ENCODE data around the gene ZNF599. TPM values are rescaled to one million over a fixed set of nuclear protein-coding genes. Genes with fewer than 3 reads are reported as not detected.

ZNF599 gene
- polyA plus RNA-seq (2013): 3.0 and 3.2 TPM in 2 replicates

DNA sequence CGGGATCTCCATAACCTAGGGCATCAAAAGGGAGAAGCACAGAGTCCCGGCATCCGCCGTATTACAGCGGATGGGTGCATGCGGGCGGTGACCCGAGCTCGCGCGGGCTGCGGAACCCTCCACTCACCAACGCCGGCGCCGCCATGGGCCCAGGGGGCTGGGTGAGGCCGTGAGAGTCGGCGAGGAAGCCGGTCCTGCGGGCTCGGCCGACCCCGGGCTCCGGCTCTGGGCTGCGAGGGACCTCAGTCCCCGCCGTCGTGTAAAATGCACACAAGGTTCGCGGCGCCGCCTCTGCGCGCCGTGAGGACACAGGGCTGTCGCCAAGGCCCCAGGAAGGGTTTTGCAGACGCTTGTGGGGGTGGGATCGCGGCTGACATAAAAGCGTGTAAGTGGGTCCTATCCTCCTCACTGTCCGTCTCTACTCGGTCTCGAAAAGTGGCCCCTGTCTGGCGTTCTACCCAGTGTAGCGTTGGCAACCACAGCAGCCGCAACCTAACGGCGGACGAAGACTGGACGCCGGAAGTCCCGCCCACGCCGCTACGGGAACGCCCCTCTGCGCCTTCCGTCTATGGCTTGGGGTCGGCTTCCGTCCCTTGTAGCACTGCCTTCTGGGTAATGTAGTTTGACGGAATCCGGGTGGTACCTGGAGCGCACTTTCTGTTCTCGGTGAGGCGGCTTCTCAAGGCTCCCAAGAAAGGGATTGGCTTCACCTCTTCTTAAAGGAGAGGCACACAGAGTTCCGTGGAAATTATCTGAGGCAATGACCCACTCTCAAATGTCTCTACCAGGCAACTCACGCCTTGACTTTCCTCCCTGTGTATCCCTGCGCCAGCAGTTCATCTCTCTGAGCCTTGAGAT is at the start of gene ZNF599:
ZNF599 (minus strand) TSS at position 519 of the 858 bp plus-strand sequence; CDS start at position 145, 374 bp downstream.
- Histone ChIP-seq H3K4me2 (ENCODE audit: low read length) (peak within 1 kb of the TSS; percentile 60), H3K4ac (ENCODE audit: low read depth, low read length) (peak within 1 kb of the TSS; percentile 16), H2AK5ac (ENCODE audit: low read length) (no peak within 1 kb of the TSS), H3K79me1 (ENCODE audit: low read length) (no peaks in the 10 kb centered on the region), H3K4me3 (ENCODE audit: low read depth, low read length) (peak within 1 kb of the TSS; percentile 85), H3K36me3 (ENCODE audit: control insufficient read depth in 1 of 2, insufficient read depth in 2 of 2, low read length in 2 of 2) (peaks cover 4 to 13% of the 10 kb centered on the region in 2 experiments), H3K9ac (ENCODE audit: low read length) (peak within 1 kb of the TSS; percentile 83), H2BK12ac (ENCODE audit: low read length) (no peak within 1 kb of the TSS), H3K18ac (ENCODE audit: low read length) (peak within 1 kb of the TSS; percentile 23), H2AFZ (ENCODE audit: insufficient read depth, low read length, poor library complexity) (peak within 1 kb of the TSS; percentile 68), H4K91ac (ENCODE audit: low read depth, low read length) (no peak within 1 kb of the TSS), H4K12ac (ENCODE audit: low read depth, low read length) (peak within 1 kb of the TSS; percentile 40), H3K23ac (ENCODE audit: low read length) (no peak within 1 kb of the TSS), H3K14ac (ENCODE audit: low read length) (peak within 1 kb of the TSS; percentile 32), H3K9me3 (ENCODE audit: insufficient read depth, low read depth, low read length) (peaks cover 6% of the 10 kb centered on the region), H4K8ac (ENCODE audit: low read depth, low read length) (peak within 1 kb of the TSS; percentile 81), H3K4me1 (ENCODE audit: control insufficient read depth in 1 of 2, insufficient read depth in 2 of 2, low read length in 2 of 2) (peaks cover 5 to 7% of the 10 kb centered on the region in 2 experiments), H3K79me2 (ENCODE audit: control insufficient read depth, insufficient read depth, low read length, poor library complexity) (peaks cover 3% of the 10 kb centered on the region), H3K27me3 (ENCODE audit: insufficient read depth, low read length) (no peaks in the 10 kb centered on the region), H2BK120ac (ENCODE audit: insufficient read depth, low read length, poor library complexity) (no peak within 1 kb of the TSS), H3K27ac (ENCODE audit: low read depth, low read length) (no peak within 1 kb of the TSS), H2BK5ac (ENCODE audit: low read depth, low read length, poor library complexity) (no peak within 1 kb of the TSS)
- peak; percentile 95 to 96 for DNase-seq
- WGBS (ENCODE audit: extremely low coverage, insufficient coverage, insufficient read length): no CpG with 5 or more reads among the region's 69 CpGs

DNA sequence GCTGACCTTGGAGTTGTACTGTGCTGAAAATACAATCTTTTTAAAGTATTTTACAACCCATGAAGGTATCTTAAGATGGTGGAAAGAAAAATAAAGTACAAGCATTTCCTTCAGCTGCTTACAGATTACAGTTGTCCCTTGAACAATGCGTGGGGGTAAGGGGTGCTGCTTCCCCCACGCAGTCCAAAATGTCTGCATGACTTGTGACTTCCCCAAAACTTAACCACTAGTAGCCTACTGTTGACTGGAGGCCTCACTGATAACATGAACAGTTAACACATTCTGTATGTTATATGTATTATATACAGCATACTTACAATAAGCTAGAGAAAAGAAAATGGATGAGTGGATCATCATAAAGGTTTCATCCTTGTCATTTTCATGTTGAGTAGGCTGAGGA is 45.3 kb upstream of the ZNF599 start:
- DNase-seq: no peak
- Histone ChIP-seq H4K91ac (ENCODE audit: low read depth, low read length) (no peak overlapping the region), H3K14ac (ENCODE audit: low read length) (no peak overlapping the region), H3K9ac (ENCODE audit: low read length) (no peak overlapping the region), H3K27ac (ENCODE audit: low read depth, low read length) (no peak overlapping the region), H3K9me3 (ENCODE audit: insufficient read depth, low read depth, low read length) (peaks cover 29% of the 10 kb centered on the region), H3K79me1 (ENCODE audit: low read length) (no peaks in the 10 kb centered on the region), H2AFZ (ENCODE audit: insufficient read depth, low read length, poor library complexity) (no peak overlapping the region), H3K79me2 (ENCODE audit: control insufficient read depth, insufficient read depth, low read length, poor library complexity) (no peaks in the 10 kb centered on the region), H3K18ac (ENCODE audit: low read length) (no peak overlapping the region), H2BK5ac (ENCODE audit: low read depth, low read length, poor library complexity) (no peak overlapping the region), H2BK12ac (ENCODE audit: low read length) (no peak overlapping the region), H4K12ac (ENCODE audit: low read depth, low read length) (no peak overlapping the region), H2AK5ac (ENCODE audit: low read length) (no peak overlapping the region), H3K4me2 (ENCODE audit: low read length) (no peak overlapping the region), H4K8ac (ENCODE audit: low read depth, low read length) (no peak overlapping the region), H3K4me1 (ENCODE audit: control insufficient read depth in 1 of 2, insufficient read depth in 2 of 2, low read length in 2 of 2) (no peaks in the 10 kb centered on the region), H3K4ac (ENCODE audit: low read depth, low read length) (no peak overlapping the region), H3K36me3 (ENCODE audit: control insufficient read depth in 1 of 2, insufficient read depth in 2 of 2, low read length in 2 of 2) (no peaks in the 10 kb centered on the region), H3K4me3 (ENCODE audit: low read depth, low read length) (no peak overlapping the region), H3K27me3 (ENCODE audit: insufficient read depth, low read length) (no peaks in the 10 kb centered on the region), H2BK120ac (ENCODE audit: insufficient read depth, low read length, poor library complexity) (no peak overlapping the region), H3K23ac (ENCODE audit: low read length) (no peak overlapping the region)
- WGBS (ENCODE audit: extremely low coverage, insufficient coverage, insufficient read length): no CpG with 5 or more reads among the region's 2 CpGs

GRCh38 chr19:34816708-34817107 is 43.7 kb upstream of the ZNF599 start:
- H3K36me3 ChIP-seq (ENCODE audit: control insufficient read depth in 1 of 2, insufficient read depth in 2 of 2, low read length in 2 of 2): no peaks in the 10 kb centered on the region
- H2AFZ ChIP-seq (ENCODE audit: insufficient read depth, low read length, poor library complexity): no peak overlapping the region
- H2BK120ac ChIP-seq (ENCODE audit: insufficient read depth, low read length, poor library complexity): no peak overlapping the region
- H3K9me3 ChIP-seq (ENCODE audit: insufficient read depth, low read depth, low read length): peaks cover 29% of the 10 kb centered on the region
- WGBS (ENCODE audit: extremely low coverage, insufficient coverage, insufficient read length): no CpG with 5 or more reads among the region's 2 CpGs
- no peak overlapping the region for H2AK5ac ChIP-seq (ENCODE audit: low read length)
- no peak overlapping the region for H3K27ac ChIP-seq (ENCODE audit: low read depth, low read length)
- no peak overlapping the region for H3K4me3 ChIP-seq (ENCODE audit: low read depth, low read length)
- H2BK5ac ChIP-seq (ENCODE audit: low read depth, low read length, poor library complexity): no peak overlapping the region
- no peak overlapping the region for H3K18ac ChIP-seq (ENCODE audit: low read length)
- no peak overlapping the region for H2BK12ac ChIP-seq (ENCODE audit: low read length)
- no peak overlapping the region for H3K14ac ChIP-seq (ENCODE audit: low read length)
- no peak overlapping the region for H3K4me2 ChIP-seq (ENCODE audit: low read length)
- no peak overlapping the region for H3K23ac ChIP-seq (ENCODE audit: low read length)
- no peak overlapping the region for H4K91ac ChIP-seq (ENCODE audit: low read depth, low read length)
- no peak overlapping the region for H3K4ac ChIP-seq (ENCODE audit: low read depth, low read length)
- no peaks in the 10 kb centered on the region for H3K27me3 ChIP-seq (ENCODE audit: insufficient read depth, low read length)
- H3K4me1 ChIP-seq (ENCODE audit: control insufficient read depth in 1 of 2, insufficient read depth in 2 of 2, low read length in 2 of 2): no peaks in the 10 kb centered on the region
- H3K79me1 ChIP-seq (ENCODE audit: low read length): no peaks in the 10 kb centered on the region
- H3K79me2 ChIP-seq (ENCODE audit: control insufficient read depth, insufficient read depth, low read length, poor library complexity): no peaks in the 10 kb centered on the region
- DNase-seq: no peak
- H3K9ac ChIP-seq (ENCODE audit: low read length): no peak overlapping the region
- no peak overlapping the region for H4K8ac ChIP-seq (ENCODE audit: low read depth, low read length)
- no peak overlapping the region for H4K12ac ChIP-seq (ENCODE audit: low read depth, low read length)

- Histone ChIP-seq H2BK5ac (ENCODE audit: low read depth, low read length, poor library complexity) (no peak overlapping the region), H4K91ac (ENCODE audit: low read depth, low read length) (no peak overlapping the region), H3K14ac (ENCODE audit: low read length) (no peak overlapping the region), H3K4me3 (ENCODE audit: low read depth, low read length) (no peak overlapping the region), H3K18ac (ENCODE audit: low read length) (no peak overlapping the region), H2AK5ac (ENCODE audit: low read length) (no peak overlapping the region), H3K23ac (ENCODE audit: low read length) (no peak overlapping the region), H3K4me1 (ENCODE audit: control insufficient read depth in 1 of 2, insufficient read depth in 2 of 2, low read length in 2 of 2) (no peaks in the 10 kb centered on the region), H3K4ac (ENCODE audit: low read depth, low read length) (no peak overlapping the region), H3K4me2 (ENCODE audit: low read length) (no peak overlapping the region), H2BK120ac (ENCODE audit: insufficient read depth, low read length, poor library complexity) (no peak overlapping the region), H3K79me1 (ENCODE audit: low read length) (no peaks in the 10 kb centered on the region), H3K79me2 (ENCODE audit: control insufficient read depth, insufficient read depth, low read length, poor library complexity) (no peaks in the 10 kb centered on the region), H2AFZ (ENCODE audit: insufficient read depth, low read length, poor library complexity) (no peak overlapping the region), H3K27ac (ENCODE audit: low read depth, low read length) (no peak overlapping the region), H2BK12ac (ENCODE audit: low read length) (no peak overlapping the region), H3K9ac (ENCODE audit: low read length) (no peak overlapping the region), H4K8ac (ENCODE audit: low read depth, low read length) (no peak overlapping the region), H3K36me3 (ENCODE audit: control insufficient read depth in 1 of 2, insufficient read depth in 2 of 2, low read length in 2 of 2) (no peaks in the 10 kb centered on the region), H3K9me3 (ENCODE audit: insufficient read depth, low read depth, low read length) (peaks cover 26% of the 10 kb centered on the region), H4K12ac (ENCODE audit: low read depth, low read length) (no peak overlapping the region), H3K27me3 (ENCODE audit: insufficient read depth, low read length) (no peaks in the 10 kb centered on the region)
- DNase-seq: peak; percentile 2 to 16
- WGBS (ENCODE audit: extremely low coverage, insufficient coverage, insufficient read length): no CpG with 5 or more reads among the region's 3 CpGs
Measured at GRCh38 chr19:34808566-34808965, 35.6 kb upstream of the ZNF599 start.
